Activated CD8-positive, alpha-beta memory T cell treated with anti-CD3 and anti-CD28 coated beads, Interleukin-2, amount 50 U/mL, for 24 hours (primary cell): ENCODE results near the gene NFIC.
"Not testable (repeated sequence)": the region's sequence is repeated elsewhere in the genome, so short reads cannot be mapped to it uniquely, and the experiment has no call there.

ENCODE experiments used
- DNase-seq: peaks from one replicate; pipeline ENCODE4 v3.0.0-alpha.2; 2020; ENCODE audit errors: extremely low read depth

The NFIC gene

GRCh38 chr19:3365836-3366752 lies at the start of gene NFIC:
Gene NFIC (plus strand): TSS chr19:3366583. CDS start chr19:3366637, 54 bp downstream.
- DNase-seq: no peak

- DNase-seq: no peak
Measured at GRCh38 chr19:3316659-3317207, 49.6 kb upstream of the NFIC start.

GRCh38 chr19:3319643-3320353 lies 46.6 kb upstream of the NFIC start:
- no peak for DNase-seq

GRCh38 chr19:3320354-3320670 lies 46.1 kb upstream of the NFIC start:
- no peak for DNase-seq

GRCh38 chr19:3320853-3321252 lies 45.5 kb upstream of the NFIC start:
- DNase-seq: no peak

- no peak for DNase-seq
Measured at GRCh38 chr19:3321696-3322095, 44.7 kb upstream of the NFIC start.

GRCh38 chr19:3322199-3322978 lies 44.0 kb upstream of the NFIC start:
- DNase-seq: no peak

GRCh38 chr19:3323026-3323425 lies 43.4 kb upstream of the NFIC start:
- no peak for DNase-seq

- no peak for DNase-seq
Measured at GRCh38 chr19:3323658-3324057, 42.7 kb upstream of the NFIC start.

GRCh38 chr19:3324405-3324856 lies 42.0 kb upstream of the NFIC start:
- peak; percentile 53 for DNase-seq

GRCh38 chr19:3325451-3325850 lies 40.9 kb upstream of the NFIC start:
- DNase-seq: no peak

GRCh38 chr19:3328743-3329142 lies 37.6 kb upstream of the NFIC start:
- no peak for DNase-seq

- DNase-seq: no peak
Measured at GRCh38 chr19:3330047-3330446, 36.3 kb upstream of the NFIC start.

- not testable (repeated sequence) for DNase-seq
Measured at GRCh38 chr19:3332232-3332631, 34.2 kb upstream of the NFIC start.

- no peak for DNase-seq
Measured at GRCh38 chr19:3333020-3333583, 33.3 kb upstream of the NFIC start.

- no peak for DNase-seq
Measured at GRCh38 chr19:3333662-3334061, 32.7 kb upstream of the NFIC start.

GRCh38 chr19:3334749-3335430 lies 31.5 kb upstream of the NFIC start:
- DNase-seq: not testable (repeated sequence)

GRCh38 chr19:3335431-3336350 lies 30.7 kb upstream of the NFIC start:
- no peak for DNase-seq

- DNase-seq: no peak
Measured at GRCh38 chr19:3336351-3336679, 30.1 kb upstream of the NFIC start.
